ENCODE data around the gene FHAD1.
"Not testable (repeated sequence)": the region's sequence is repeated elsewhere in the genome, so short reads cannot be mapped to it uniquely, and the experiment has no call there.

FHAD1 gene

DNA sequence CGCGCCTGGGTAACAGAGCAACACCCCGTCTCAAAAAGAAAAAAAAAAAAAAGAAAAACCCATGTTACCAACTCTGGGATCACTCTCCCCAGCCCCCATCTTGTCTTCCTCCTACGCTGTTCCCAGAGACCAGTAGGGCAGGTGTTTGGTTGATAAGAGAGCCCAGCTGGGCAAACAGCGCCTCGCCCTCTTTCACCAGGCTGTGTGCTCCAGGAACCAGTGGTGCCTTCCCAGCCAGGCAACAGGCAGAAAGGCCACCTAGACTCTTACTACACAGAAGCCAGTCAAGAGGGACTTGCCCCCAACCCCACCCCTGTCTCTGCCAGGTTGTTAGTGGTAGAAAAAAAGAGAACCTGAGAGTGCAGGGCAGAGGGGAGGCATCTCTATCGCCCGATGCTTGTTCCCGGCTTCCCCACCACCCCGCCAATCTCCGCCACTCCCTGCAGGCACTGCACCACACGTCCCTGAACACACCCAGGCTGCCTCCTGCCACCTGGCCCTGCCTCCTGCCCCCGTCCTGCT lies 177.2 kb downstream of the FHAD1 start:
- no peak for DNase-seq

GRCh38 chr1:15424981-15425380 lies 178.0 kb downstream of the FHAD1 start:
- no peak for DNase-seq

- no peak for DNase-seq
Observed at GRCh38 chr1:15425521-15425920, 178.5 kb downstream of the FHAD1 start.

- no peak for DNase-seq
Observed at GRCh38 chr1:15425958-15426357, 178.9 kb downstream of the FHAD1 start.

- no peak for DNase-seq
Observed at GRCh38 chr1:15426492-15427279, 179.7 kb downstream of the FHAD1 start.

DNA sequence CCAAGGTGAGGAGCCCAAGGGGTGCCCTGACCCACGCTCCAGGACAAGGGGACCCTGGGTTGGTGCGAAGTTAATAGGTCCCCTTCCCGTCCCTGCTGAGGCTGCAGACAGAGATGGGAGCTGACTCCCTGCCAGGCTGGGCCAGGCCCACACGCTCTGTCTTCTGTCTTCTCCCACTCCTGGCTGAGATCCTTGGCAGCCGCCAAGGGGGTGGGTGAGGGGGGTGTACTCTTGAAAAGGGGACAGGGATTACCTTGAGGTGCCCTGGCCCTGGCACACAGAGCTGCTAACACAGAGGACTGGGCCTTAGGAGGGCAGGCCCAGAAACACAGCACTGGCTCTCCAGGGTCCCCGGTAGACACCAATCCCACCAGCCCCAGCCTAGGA lies 180.2 kb downstream of the FHAD1 start:
- no peak for DNase-seq

DNA sequence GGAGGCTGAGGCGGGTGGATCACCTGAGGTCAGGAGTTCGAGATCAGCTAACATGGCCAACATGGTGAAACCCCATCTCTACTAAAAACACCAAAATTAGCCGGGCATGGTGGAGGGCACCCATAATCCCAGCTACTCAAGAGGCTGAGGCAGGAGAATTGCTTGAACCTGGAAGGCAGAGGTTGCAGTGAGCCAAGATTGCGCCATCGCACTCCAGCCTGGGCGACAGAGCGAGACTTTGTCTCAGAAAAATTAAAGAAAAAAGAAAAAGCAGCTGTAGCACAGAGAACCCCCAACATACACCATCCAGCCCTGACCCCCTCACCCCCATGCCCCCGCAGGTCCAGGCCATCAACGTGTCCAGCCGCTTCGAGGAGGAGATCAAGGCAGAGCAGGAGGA lies 181.2 kb downstream of the FHAD1 start:
- DNase-seq = not testable (repeated sequence)

GRCh38 chr1:15428815-15429435 lies 181.9 kb downstream of the FHAD1 start:
- no peak for DNase-seq

GRCh38 chr1:15429701-15430149 lies 182.7 kb downstream of the FHAD1 start:
- DNase-seq = no peak

DNA sequence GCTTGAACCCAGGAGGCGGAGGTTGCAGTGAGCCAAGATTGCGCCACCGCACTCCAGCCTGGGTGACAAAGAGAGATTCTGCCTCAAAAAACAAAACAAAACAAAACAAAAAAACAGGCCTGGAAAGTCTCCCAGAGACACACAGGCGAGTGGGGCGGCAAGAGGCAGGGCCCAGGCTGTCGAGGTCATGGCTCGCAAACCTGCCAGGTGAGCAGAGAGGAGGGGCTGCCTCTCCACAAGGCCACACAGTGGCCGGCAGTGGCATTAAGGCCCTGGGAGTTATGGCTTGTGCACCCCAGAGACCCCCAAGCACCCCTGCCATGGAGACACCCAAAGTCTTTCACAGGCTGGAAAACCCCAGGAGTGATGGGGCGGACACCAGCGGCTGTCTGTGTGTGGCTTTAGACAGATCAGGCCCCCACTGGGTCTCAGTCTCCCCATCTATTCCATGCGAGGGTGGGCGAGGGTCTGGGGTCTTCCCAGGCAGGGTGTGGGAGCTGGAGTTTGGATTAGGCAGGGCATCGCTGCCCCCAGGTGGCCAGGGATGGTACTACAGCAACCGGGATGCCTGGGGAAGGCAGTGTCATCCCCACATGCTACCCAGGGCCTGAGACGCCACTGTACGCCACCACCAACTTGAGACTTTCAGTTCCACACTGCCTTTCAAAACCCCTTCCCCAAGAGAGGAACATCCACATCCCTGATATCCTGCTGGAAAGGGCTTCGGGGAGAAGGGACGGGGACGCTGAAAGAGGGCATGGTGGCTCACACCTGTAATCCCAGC lies 184.0 kb downstream of the FHAD1 start:
- peak; percentile 67 for DNase-seq

DNA sequence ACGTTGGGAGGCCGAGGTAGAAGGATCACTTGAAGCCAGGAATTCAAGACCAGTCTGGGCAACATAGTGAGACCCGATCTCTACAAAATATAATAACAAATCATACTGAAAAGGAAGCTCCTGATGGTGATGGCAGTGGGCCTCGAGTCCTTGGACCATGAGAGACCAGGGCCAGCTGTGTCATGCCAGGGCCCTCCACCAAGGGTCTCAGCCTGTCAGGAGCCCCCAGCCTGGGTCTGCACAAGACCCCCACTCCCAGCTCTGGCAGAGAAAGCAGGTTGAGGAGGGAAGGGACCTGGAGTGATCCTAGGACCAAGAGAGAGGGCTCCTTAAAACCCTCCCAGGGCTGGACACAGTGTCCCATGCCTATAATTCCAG lies 184.5 kb downstream of the FHAD1 start:
- no peak for DNase-seq

GRCh38 chr1:15432324-15432723 lies 185.3 kb downstream of the FHAD1 start:
- no peak for DNase-seq

DNA sequence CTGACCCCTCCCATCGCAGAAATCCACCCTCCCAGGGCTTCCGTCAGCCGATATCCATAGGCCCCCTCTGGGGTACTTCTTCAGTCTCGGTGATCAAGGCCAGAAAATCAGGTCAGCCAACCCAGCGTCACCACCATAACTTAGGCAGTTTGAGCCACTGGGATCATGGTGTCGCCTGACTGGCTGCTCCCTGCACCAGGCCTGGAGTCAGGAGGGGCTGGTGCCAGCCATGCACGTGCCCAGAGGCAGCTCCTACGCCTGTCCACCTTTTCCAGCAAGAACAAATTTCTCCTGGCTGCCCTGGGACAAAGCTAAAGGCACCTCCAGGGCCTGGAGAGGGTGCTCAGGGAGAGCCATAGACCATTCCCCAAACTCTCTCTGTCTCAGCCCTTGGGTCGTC lies 186.4 kb downstream of the FHAD1 start:
- DNase-seq = no peak

GRCh38 chr1:15434739-15435138 lies 187.7 kb downstream of the FHAD1 start:
- not testable (repeated sequence) for DNase-seq

- no peak for DNase-seq
Observed at GRCh38 chr1:15435239-15436077, 188.4 kb downstream of the FHAD1 start.

- no peak for DNase-seq
Observed at GRCh38 chr1:15436881-15437442, 189.9 kb downstream of the FHAD1 start.

DNA sequence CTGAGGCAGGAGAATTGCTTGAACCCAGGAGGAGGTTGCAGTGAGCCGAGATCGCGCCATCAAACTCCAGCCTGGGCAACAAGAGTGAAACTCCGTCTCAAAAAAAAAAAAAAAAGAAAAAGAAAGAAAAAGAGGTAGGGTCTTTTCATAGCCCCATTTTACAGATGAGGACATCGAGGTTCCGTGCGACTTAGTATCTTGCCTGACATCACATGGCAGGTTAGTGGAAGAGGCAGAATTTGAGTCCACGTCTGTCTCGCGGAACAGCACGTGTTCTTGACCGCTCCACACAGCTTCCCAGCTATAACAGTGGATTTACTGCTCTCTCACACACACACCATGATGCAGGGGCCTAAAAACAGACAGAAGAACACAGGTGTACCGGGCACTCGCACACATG lies 192.3 kb downstream of the FHAD1 start:
- DNase-seq = no peak

GRCh38 chr1:15440357-15440756 lies 193.3 kb downstream of the FHAD1 start:
- no peak for DNase-seq

DNA sequence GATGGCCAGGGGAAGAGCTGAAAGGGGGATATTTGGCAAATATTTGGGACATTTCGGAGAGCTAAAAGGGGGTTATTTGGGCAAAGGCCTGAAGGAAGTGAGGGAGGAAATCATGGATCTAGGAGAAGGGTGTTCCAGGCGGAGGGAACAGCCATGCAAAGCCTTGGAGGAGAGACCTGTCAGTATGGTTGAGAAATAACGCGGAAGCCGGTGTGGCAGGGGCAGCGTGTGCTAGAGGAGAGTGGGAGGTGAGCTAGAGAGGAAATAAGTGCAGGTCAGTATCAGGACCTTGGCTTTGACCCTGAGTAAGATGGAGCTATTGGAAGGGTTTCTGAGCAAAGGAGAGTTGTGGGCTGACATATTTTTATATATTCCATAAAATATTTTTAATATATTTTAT lies 194.2 kb downstream of the FHAD1 start:
- no peak for DNase-seq

DNA sequence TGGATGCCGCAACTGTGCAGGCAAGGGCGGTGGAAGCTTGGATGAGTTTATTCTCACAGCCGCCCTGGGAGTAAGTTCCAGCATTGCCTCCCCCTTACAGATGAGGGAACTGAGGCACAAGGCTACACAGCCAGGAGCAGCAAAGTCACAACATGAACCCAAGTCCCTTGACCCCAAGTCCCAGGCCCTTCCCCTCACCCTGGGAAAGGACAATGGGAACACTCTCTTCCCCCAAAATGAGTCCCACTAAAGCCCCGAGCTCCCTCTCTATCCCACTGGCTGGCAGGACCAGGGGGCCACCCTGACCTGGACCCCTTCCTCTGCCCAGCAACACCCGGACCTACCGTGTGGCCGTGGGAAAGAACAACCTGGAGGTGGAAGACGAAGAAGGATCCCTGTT lies 195.1 kb downstream of the FHAD1 start:
- DNase-seq = no peak

- no peak for DNase-seq
Observed at GRCh38 chr1:15442759-15443158, 195.7 kb downstream of the FHAD1 start.

DNA sequence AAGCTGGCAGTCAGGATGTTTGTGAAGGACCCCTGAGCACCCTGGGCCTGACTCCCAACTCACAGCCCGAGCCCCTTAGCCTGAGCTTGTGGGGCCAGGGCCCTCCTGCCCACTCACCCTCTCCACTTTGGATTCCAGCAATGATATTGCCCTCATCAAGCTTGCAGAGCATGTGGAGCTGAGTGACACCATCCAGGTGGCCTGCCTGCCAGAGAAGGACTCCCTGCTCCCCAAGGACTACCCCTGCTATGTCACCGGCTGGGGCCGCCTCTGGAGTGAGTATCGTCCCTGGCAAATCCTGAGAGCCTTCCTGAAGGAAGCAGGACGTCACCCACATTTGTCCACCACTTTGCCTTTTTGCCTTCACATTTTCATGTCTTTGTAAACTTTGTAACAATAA lies 196.3 kb downstream of the FHAD1 start:
- DNase-seq = no peak

Data from stimulated activated naive CD4-positive, alpha-beta T cell treated with Interleukin-2 at 50 U/mL for 16 hours (primary cell).